GM18505 (cell line): ENCODE measurements around the gene CFAP97D2.

Experiments used
- ATAC-seq: cut with Tn5 transposase; IDR thresholded peaks from one replicate; pipeline ENCODE4 v1.9.1; 2021; ENCODE audit not compliant: unreplicated experiment
- POLR2A ChIP-seq: IDR thresholded peaks from 4 replicates; pipeline ENCODE4 v1.6.1; 2011; ENCODE audit warnings: borderline replicate concordance; ENCODE audit not compliant: insufficient read depth, insufficient read length; ENCODE audit errors: extremely low read depth

The CFAP97D2 gene

DNA sequence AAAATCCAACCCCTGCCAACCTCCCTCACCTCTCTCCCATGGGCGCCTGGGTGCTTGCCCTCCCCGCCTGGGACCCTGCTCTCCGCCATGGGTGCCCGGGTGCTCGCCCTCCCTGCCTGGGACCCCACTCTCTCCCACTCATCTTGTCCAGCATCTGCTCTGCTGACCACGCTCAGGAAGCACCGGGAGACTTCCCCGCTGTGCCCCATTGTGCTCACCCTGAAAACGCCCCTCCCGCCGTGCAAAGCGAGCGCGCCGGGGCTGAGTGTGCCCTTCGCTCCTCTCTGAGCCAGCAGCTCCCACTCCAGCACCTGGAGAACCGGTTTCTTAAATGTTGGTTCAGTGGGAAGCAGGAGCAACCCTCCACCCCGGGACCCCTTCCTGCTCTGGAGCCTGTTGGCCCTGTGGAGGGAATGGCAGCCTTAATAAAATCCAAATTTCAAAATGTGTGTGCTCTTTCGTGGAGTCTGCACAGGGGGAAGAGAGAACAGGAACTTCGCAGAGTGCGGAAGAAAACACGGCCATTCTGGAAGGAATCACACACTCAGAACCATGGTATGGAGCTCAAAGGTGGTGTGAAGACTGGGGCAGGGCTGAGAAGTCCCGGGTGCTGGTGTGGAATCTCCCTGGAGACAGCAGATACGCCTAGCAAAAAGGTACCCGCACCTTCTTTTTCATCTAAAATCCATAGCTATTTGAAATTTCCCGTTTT, 32.5 kb downstream of the CFAP97D2 start:
- TF ChIP-seq POLR2A, result no peak
- ATAC-seq, result no peak

DNA sequence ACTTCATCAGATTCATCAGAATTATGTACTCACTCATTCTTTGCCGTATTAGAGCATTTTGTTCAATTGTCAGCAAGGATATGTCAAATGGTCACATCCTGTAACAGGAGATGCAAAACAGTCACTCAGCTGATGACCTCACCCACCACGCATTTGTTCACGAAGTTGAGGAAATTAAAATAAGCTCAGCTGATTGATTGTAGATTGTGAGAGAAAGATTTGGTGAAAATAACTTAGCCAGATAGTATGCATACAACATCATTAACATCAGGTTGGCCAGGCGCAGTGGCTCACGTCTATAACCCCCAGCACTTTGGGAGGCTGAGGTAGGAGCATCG, 33.1 kb downstream of the CFAP97D2 start:
- no peak for TF ChIP-seq POLR2A
- no peak for ATAC-seq

DNA sequence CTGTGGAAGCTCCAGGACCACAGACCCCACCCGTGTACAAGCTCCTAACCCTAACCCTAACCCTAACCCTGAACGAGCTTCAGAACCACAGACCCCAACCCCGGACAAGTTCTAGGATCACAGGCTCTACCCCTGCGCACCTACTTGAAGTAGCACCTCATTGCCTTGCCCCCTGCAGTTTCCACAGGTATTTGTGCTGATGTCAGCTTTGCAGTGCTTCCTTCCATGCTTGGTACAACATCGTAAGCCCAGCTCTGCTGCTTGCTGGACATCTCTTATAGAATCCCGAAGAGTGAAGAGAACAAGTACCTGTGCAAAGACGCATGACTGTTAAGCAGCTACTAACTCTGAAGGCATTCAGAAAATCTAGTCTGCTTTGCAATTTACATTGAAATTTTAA, 34.9 kb downstream of the CFAP97D2 start:
- ATAC-seq, result no peak
- TF ChIP-seq POLR2A, result no peak

DNA sequence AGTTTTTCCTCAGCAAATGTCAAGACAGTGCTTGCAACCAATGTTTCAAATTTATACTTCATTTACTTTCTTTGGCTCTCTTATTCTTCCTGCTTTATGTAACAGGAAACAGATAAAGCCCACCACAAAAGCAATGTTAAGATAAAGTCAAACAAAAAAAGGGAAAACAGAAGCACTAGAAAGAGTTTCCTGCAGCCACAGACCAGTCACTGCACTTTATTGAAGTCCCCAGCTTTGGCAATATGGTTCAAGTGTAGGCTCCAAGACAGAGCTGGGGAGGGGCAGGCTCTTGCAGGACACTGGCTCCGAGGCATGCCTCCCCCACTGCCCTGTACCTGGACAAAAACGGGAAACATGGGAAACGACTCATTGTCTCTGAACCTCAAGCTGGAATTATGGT, 40.3 kb downstream of the CFAP97D2 start:
- ATAC-seq, result no peak
- no peak for TF ChIP-seq POLR2A

DNA sequence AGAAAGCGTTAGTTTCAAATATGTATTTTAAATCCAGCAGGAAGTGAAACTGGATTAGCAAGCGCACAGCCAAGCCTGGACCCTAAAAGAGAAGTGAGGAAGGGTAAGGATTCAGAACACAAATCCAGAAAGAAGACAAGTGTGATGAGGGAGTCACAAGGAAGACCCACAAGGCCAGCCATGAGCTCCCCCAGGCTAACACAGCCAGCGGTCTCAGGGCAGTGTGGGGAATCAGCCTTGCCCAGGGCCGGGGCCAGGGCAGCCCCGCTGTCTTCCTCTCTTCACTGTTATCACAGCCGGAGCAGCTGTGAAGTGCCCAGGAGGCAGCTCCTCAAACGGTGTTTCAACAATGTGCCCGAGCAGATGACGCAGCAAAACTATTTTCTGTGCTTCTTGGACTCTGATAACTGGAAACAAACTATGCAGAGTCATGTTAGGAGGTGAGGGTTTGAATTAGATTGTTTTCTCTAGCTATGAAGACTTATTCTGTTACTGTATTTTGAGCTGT, 43.5 kb downstream of the CFAP97D2 start:
- no peak for TF ChIP-seq POLR2A
- no peak for ATAC-seq

DNA sequence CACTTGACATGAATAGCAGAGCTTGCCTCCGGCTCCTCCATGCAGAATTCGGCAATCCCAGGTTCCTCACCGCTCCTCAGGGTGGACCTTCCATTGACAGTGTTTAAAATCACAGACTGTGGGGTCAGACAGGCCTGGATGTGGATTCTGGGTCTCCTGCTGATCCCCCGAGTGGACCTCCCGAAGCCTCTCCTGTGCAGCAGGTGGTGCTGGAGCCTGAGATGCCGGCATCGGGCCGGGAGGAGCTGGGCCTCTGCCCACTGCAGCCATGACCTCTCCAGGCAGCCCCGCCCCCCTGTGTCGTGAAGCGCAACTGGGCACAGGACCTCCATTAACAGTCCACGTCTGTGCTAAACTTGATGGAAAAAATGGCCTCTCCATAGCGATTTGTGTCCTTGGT, 45.1 kb downstream of the CFAP97D2 start:
- no peak for TF ChIP-seq POLR2A
- no peak for ATAC-seq

DNA sequence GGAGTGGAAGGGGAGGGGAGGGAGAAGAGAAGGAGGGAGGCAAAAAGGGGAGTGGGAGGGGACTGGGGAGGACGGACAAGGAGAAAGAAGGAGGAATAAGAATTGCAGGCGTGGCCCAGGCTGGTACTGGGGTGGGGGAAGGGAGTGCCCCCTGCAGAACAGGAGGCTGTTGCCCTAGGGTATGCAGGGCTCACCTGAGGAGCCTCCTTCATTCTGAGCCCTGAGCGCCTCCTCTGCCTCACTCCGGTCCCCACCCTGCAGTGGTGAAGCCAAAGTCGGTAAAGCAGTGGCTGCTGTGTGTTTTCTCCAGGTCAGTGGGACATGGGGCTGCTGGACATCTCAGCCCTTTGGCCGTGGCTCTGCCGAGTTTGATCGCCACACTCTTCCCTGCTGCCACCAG, 46.6 kb downstream of the CFAP97D2 start:
- no peak for TF ChIP-seq POLR2A
- no peak for ATAC-seq

DNA sequence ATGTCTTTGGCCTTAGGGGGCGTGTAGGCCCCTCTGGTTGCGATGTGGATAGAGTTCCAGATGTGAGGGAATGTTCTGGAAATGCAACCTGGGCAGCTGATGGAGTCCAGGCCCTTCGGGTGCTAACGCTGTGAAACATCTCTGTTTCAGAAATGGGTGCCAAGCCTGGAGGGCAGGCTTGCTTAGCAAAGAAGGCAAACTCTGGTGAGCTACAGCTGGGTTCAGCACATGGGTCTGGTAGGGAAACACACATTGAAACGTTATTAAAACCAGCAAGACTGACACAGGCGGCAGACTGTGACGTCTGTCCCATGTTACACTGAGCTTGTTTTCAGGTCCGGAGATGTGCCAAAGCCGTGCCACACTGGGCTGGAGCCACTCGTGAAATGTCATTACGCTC, 47.0 kb downstream of the CFAP97D2 start:
- ATAC-seq, result no peak

DNA sequence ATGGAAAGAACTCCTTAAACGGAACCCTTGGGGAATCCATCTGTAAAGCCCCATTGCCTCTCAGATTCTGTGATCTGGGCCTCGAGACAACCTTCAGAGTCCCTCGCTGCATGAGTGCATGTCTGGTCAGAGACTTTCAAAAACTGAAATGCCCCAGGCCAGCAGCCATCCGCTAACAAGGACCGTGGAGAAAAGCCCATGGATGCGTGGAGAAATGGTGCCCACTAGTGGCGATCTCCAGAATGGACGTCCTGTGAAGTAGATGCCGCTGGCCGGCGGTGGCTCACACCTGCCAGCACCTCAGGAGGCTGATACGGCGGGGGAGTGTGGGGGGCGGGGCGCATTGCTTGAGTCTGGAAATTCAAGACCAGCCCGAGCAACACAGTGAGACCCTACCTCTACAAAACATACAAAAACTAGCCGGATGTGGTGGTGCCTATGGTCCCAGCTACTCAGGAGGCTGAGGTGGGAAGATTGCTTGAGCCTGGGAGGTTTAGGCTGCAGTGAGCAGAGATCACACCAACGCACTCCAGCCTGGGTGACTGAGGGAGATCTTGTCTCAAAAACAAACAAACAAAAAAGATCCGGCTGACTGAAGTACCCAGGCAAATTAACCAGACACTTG, 47.8 kb downstream of the CFAP97D2 start:
- ATAC-seq, result peak; percentile 73
- TF ChIP-seq POLR2A, result no peak

More for the DNA sequence above, 47.0 kb downstream of the CFAP97D2 start:
- no peak for TF ChIP-seq POLR2A

DNA sequence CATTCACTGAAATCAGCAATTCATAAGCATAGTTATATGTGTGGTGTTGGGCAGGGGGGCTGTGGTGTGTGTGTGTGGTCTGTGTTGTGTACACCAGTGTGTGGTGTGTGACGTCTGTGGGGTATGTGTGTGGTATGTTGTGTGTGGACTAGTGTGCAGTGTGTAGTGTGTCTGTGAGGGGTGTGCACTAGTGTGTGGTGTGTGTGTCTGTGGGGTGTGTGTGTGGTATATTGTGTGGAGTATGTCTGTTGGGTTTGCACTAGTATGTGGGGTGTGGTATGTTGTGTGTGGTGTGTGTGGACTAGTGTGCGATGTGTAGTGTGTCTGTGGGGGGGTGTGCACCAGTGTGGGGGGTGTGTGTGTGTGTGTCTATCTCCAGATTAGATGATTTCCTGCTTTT, 48.5 kb downstream of the CFAP97D2 start:
- TF ChIP-seq POLR2A, result no peak
- ATAC-seq, result no peak

DNA sequence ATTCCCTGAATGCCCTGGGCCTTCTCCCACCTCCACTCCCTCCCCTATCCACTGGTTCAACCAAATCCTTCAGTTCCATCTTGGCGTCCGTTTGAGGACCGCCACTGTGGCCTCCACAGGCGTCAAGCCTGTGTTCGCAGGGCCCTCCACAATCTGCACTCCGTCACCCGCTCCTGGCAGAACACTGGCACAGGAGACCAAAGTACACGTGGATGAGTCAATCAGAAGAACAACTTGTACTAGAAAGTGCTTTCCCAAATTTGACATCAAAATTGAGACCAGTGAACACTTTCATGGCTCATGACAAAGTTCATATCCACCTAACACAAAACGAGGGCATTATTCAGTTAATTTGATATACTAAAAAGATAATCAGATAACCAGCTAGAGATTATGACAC, 49.1 kb downstream of the CFAP97D2 start:
- TF ChIP-seq POLR2A, result no peak

DNA sequence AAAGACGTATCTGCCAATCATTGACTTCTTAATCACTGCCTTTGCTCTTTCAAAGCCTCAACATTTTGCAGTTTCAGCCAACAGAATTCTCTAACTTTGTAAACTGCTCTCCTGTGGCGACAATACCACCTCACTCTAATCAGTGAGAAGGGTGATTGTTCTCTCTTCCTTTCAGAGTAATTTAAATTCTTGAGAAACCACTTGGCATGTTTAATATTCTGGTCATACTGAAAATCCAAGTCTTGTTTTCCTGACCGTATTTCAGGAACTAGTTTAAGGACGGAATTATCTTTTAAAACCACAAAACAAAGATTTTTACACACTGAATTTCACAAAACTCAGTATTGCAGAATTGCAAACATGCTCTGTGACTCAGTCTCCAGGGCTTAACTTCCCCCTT, 50.4 kb downstream of the CFAP97D2 start:
- TF ChIP-seq POLR2A, result no peak
- no peak for ATAC-seq

More for the DNA sequence above, 49.1 kb downstream of the CFAP97D2 start:
- ATAC-seq, result no peak

DNA sequence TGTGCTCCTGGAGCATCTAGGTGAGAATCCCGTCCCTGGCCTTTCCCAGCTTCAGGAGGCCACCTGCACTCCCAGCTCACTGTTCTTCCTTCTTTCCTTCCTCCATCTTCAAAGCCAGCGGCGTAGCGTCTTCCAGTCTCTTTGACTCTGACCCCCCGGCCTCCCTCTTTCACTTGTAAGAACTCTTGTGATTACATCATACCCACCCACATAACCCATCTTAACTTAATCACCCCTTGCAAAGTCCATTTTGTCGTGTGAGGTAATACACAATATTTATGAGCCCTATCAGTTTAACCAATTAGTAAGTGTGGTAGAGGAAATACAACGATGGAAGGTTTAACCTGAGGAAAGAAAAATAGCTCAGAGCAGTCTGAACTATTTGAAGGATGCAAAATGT, 51.1 kb downstream of the CFAP97D2 start:
- no peak for ATAC-seq
- TF ChIP-seq POLR2A, result no peak

DNA sequence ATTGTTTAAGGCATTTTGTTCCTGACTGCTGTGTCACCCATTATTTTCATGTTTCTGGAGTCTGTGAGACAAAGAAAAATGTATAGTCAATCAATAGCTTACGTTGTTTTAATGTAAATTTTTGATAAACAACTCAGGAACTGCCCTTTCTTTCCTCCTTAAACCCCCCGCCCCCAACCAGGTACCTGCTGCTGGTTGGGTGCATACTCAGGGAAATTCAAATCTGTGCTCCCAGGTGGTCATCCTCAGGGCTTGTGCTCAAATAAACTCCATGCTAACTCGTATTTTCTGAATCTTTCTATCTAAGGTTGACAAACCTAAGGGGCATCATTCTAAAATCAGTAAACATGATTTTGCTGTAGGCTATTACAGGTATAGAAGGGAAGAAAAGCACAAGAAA, 51.5 kb downstream of the CFAP97D2 start:
- no peak for TF ChIP-seq POLR2A
- ATAC-seq, result no peak
